KOPT-K1 (cell line): ENCODE results near the gene IFT81.
"Not testable (repeated sequence)": the region's sequence is repeated elsewhere in the genome, so short reads cannot be mapped to it uniquely, and the experiment has no call there.

Source experiments
- H3K27ac ChIP-seq: fragments of 200-600 bp; sonication (generic); 2 replicates; pipeline ENCODE4 v1.5.1; 2016; ENCODE audit warnings: antibody characterized with exemption, mild to moderate bottlenecking, low read depth, low read length; ENCODE audit not compliant: poor library complexity, severe bottlenecking
- H3K36me3 ChIP-seq: fragments of 200-600 bp; sonication (generic); 2 replicates; pipeline ENCODE4 v1.5.1; 2017; ENCODE audit warnings: antibody characterized with exemption, mild to moderate bottlenecking, low read length, moderate library complexity; ENCODE audit not compliant: insufficient read depth
- H3K9me3 ChIP-seq: fragments of 200-600 bp; sonication (generic); 2 replicates; pipeline ENCODE4 v1.5.1; 2017; ENCODE audit warnings: antibody characterized with exemption, low read length, mild to moderate bottlenecking; ENCODE audit not compliant: insufficient read depth, poor library complexity, severe bottlenecking

Gene IFT81

DNA sequence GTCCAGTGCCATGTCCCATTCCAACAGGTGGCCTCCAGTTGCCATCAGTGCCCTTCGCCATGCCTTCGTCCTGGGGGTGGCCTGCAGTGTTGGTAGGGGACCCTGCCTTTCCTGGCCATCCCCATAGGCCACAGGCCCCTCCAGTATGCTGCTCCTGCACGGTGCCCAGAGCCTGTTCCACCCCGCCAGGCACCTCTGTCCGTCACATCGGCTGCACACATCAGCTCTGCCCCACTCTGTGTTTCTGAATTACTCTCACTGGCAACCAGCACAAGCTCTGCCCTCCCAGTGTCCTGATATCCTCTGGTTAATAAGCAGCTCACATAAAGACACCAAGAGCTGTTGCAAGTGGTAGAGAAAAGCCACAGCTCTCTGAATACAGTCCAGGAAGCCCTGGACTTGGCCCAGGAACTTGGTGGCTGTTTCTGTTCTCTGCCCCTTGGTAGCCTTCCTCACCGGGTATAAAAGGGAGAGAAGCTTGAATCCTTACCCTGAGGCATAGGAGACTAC lies 125.6 kb downstream of the IFT81 start:
- no peak overlapping the region for H3K27ac ChIP-seq
- H3K36me3 ChIP-seq = no peaks in the 10 kb centered on the region
- no peaks in the 10 kb centered on the region for H3K9me3 ChIP-seq

GRCh38 chr12:110251381-110251780 lies 127.2 kb downstream of the IFT81 start:
- Histone ChIP-seq H3K27ac (no peak overlapping the region), H3K9me3 (no peaks in the 10 kb centered on the region), H3K36me3 (no peaks in the 10 kb centered on the region)

DNA sequence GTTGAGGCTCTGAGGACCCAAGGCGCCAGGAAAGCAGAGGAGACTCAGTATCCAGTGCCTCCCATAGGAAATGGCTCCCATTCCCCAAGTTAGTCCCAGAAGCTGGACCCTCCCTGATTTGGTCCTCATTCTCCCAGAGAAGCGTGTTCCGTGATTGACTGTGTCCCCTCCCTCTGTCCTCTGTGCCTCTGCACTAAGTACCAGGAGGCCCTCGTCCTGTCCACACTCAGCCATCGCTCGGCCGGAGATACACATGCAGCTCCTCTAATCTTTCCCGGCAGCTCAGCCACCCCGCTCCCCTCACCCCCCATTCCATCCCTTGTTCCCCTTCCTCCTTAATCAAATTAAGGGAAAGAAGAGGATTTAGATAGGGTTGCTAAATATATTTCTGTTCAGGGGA lies 128.6 kb downstream of the IFT81 start:
- Histone ChIP-seq H3K9me3 (no peaks in the 10 kb centered on the region), H3K27ac (no peak overlapping the region), H3K36me3 (no peaks in the 10 kb centered on the region)

- Histone ChIP-seq H3K36me3 (no peaks in the 10 kb centered on the region), H3K27ac (no peak overlapping the region), H3K9me3 (no peaks in the 10 kb centered on the region)
Observed at GRCh38 chr12:110253176-110253575, 129.0 kb downstream of the IFT81 start.

DNA sequence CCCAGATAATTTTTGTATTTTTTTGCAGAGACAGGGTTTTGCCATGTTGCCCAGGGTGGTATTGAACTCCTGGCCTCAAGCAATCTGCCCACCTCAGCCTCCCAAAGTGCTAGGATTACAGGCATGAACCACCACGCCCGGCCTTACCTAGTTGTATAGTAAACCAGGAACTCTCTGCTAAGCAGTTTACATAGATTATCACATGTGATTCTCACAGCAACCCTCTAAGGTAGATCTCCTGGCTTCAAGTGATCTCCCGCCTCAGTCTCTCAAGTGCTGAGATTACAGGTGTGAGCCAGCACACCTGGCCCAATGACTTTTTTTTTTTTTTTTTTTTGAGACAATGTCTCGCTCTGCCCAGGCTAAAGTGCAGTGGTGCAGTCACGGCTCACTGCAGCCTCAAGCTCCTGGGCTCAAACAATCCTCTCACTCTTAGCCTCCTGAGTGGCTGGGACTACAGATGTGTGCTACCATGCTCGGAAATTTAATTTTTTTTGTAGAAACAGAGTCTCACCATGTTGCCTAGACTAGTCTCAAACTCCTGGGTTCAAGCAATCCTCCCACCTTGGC lies 130.9 kb downstream of the IFT81 start:
- Histone ChIP-seq H3K9me3 (no peaks in the 10 kb centered on the region), H3K36me3 (no peaks in the 10 kb centered on the region), H3K27ac (no peak overlapping the region)

- not testable (repeated sequence) for H3K36me3 ChIP-seq, H3K27ac ChIP-seq, H3K9me3 ChIP-seq
Observed at GRCh38 chr12:110255890-110256456, 131.8 kb downstream of the IFT81 start.

- H3K27ac ChIP-seq = no peak overlapping the region
- H3K36me3 ChIP-seq = no peaks in the 10 kb centered on the region
- no peaks in the 10 kb centered on the region for H3K9me3 ChIP-seq
Observed at GRCh38 chr12:110256780-110257431, 132.7 kb downstream of the IFT81 start.

- H3K9me3 ChIP-seq = no peaks in the 10 kb centered on the region
- no peaks in the 10 kb centered on the region for H3K36me3 ChIP-seq
- no peak overlapping the region for H3K27ac ChIP-seq
Observed at GRCh38 chr12:110258466-110258865, 134.3 kb downstream of the IFT81 start.

DNA sequence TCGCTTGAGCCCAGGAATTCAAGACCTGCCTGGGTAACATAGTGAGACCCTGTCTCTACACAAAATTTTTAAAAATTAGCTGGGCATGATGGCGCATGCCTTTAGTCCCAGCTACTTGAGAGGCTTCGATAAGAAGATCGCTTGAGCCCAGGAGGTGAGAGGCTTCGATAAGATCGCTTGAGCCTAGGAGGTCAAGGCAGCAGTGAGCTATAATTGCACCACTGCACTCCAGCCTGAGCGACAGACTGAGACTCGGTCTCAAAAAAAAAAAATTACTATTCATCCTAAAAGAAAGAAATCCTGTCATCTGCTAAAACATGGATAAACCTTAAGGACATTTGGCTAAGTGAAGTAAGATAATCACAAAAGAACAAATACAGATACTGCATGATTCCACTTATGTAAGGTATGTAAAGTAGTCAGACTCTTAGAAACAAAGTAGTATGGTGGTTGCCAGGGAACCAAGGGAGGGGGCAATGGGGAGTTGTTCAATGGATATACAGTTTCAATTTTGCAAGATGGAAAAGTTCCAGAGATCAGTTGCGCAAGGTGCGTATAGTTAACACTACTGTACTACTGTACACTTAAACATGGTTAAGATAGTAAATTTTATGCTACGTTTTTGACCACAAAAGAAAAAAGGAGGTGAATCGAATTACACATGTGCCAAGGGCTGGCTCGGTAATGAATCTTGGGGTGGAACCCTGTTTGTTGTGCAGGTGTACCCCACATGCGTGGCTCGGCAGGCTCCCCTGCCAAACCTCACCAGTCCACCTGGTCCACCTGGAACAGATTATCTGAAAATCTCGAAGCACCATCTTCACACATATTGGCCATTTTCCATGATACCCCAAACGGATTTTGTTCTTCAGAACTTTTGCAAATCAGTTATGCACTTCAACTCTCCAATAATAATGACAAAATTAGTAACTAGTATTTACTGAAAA lies 138.6 kb downstream of the IFT81 start:
- Histone ChIP-seq H3K9me3 (no peaks in the 10 kb centered on the region), H3K27ac (no peak overlapping the region)

DNA sequence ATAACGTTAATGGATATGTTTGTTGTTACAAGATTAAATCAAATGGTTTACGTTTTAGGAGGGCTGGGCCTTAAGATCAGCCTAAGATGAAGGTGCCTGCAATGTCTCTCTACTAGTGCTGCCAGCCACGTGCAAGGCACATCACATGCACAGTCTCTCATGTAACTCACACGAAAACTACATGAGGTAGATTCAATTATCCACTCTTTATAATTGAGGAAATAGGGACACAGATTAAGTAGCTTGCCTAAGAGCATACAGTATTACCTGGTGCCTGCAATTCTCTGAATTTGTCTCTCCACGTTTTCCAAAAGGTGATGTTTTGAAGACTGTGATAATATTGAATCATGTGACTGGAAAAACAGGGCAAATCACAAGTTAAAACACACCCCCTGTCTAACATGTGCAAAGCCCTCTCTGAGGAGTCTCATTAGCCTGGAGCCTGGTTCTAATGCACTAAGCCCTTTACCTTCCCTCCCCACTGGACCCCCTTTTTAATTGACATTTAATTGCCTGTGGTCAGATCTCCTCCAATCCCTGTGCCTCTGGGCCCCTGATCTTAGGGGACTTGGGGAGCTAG lies 142.3 kb downstream of the IFT81 start:
- Histone ChIP-seq H3K27ac (no peak overlapping the region), H3K36me3 (no peaks in the 10 kb centered on the region), H3K9me3 (no peaks in the 10 kb centered on the region)

More for the DNA sequence above, 138.6 kb downstream of the IFT81 start:
- H3K36me3 ChIP-seq = no peaks in the 10 kb centered on the region

DNA sequence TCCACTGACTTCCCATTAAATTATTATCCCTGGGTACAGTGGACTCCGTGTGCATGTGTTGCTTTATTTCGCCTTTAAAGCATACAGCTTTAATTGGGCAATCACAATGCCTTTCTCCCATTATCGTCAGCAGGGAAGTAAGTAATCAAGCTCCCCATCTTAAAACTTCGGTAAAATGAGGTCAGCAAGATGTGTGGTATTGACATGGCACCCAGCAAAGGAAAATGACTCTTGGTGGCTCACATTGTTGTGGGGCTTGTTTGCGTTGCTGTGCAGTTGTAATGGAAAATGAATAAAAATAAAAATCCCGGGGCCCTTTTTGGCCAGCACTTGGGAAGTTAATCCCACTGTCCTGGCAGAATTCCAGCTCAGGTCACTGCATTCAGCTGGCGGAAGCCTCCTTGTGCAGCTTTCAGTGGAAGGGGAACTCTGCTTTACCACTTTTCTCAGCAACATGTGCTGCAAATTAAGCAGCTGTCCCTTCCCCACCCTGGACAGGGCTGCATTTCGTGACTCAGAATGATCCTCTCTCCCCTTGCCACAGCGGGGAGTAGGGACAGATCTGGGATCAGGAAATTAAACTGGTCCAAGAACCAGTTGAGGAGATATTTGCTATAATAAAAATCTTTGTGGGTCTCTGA lies 142.9 kb downstream of the IFT81 start:
- Histone ChIP-seq H3K27ac (no peak overlapping the region), H3K36me3 (no peaks in the 10 kb centered on the region), H3K9me3 (no peaks in the 10 kb centered on the region)
